ENCODE measurements around the gene CCDC159.
A peak's percentile ranks its signal among the peaks of the same experiment; 100 is the strongest.
"Not testable (repeated sequence)": the region's sequence is repeated elsewhere in the genome, so short reads cannot be mapped to it uniquely, and the experiment has no call there.

The CCDC159 gene

GRCh38 chr19:11338569-11339253 is 7.6 kb upstream of the CCDC159 start:
- peak in 1 of 2 experiments; percentile 15 for DNase-seq

DNA sequence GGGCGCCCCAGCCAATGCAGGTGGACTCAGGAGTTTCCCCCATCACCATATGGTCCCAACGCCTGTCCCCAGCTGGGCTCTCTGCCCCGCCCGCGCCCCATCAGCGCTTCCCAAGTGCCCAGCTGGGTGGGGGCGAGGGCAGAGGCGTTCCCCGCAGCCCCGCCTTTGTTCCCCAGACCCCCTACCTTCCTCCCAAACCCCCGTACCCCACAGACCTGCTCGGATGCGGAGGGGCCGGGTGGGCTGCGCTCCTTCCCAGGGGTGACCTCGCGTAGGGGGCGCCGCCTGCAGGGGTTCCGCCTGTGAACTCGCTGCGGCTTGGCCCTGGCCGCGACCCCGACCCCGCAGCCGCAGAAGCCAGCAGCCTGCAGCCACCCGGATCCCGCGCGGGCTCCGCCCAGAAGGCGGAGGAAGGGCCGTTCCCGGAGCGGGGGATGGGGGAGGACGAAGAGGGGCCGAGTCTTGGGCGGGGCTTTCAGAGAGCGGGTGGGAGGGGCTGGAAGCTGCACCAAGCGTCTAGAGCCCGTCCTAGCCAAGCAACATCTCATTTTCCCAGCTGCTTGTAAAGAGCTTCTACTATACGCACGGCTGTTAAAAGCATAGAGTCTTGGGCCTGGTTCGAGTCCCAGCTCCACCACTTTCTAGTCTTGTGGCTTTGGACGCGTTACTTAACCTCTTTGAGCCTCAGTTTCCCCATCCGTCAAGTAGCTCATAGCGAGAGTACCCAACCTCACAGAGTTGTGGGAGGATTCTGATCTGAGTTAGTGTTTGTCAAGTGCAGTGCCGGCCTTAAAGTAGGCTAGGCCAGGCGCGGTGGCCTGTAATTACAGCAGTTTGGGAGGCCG is 6.8 kb upstream of the CCDC159 start, which contains the start of gene RAB3D:
Gene RAB3D (minus strand): TSS at position 404 of the 845 bp plus-strand sequence. CDS start 2,258 bp downstream, outside the sequence.
- peak; percentile 46 to 92 for DNase-seq

GRCh38 chr19:11340099-11340467 is 6.2 kb upstream of the CCDC159 start:
- DNase-seq, result not testable (repeated sequence)

DNA sequence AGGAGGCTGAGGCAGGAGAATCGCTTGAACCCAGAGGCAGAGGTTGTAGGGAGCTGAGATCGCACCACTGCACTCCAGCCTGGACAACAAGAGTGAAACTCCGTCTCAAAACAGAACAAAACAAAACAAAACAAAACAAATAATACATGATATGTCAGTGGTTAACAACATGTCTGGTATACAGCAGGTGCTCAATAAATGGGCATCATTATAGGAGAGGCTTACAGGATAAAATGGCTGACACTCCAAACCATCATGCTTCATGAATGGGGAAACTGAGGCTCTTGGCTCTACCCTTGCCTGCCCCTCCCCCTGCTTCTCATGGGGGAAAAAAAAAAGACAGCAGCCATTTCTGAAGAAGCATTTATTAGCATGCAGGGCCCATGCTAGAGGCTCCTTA is 3.9 kb upstream of the CCDC159 start:
- DNase-seq, result no peak

DNA sequence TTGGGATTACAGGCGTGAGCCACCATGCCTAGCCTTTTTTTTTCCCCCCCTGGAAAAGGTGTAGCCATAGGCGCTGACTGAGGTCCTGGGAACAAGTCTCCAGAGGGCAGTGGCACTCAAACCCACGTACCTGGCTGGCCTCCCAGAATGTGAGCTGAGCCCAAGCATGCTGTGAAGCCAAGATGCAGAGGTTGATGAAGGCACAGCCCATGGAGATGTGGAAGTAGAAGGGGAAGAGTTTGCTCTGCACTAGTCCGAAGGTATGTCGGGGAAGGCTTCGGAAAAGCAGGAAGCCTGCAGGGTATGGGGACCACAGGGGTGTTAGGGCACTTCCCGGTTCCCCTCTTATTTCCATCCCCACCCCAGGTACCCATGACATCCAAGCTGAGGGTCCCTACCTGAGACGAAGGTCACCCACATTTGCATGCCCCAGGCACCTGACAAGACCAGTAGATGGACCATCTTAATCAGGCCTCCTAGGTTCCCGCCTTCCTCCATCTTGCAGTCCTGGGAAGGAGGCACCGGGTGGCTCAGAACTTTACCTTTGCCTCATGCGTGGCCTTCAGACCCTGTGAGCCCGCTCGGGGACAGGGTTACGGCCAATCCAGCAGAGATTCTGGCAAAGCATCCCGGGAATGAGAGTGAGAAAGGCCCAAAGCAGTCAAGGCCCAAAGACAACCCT is 1.1 kb upstream of the CCDC159 start:
- no peak for DNase-seq

DNA sequence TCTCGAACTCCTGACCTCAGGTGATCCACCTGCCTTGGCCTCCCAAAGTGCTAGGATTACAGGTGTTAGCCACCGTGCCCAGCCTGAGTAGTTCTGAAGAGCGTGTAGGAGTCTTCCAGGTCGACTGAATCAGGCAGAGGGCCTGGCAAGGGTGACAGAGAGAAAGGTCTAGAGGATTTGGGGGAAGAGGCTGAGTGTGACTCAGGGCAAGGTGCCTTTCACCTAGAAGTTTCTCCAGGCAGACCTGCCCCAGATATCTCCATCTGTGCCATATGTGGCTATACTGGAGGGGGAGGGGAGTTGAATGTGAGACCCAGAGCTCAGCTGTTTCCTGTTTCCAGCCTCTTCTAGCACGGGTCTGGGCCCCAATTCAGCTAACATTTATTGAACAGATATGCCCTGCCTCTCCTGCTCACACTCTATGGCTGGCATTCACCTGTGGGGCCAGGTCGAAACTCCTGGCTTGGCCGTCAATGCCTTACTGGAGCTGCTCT is 1.3 kb downstream of the CCDC159 start:
- no peak for DNase-seq

GRCh38 chr19:11349171-11349570 is 2.9 kb downstream of the CCDC159 start:
- DNase-seq, result no peak

DNA sequence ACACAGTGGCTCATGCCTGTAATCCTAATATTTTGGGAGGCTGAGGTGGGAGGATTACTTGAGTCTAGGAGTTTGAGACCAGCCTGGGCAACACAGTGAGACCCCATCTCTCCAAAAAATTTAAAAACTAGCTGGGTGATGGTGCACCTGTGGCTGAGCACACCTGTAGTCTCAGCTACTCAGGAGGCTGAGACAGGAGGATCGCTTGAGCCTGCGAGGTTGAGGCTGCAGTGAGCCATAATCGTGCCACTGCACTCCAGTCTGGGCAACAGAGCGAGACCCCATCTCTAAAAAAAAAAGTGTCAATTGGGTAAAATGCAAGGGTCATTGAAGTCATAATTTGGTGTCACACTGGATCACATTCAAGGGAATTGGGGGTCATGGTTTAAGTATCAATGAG is 7.8 kb downstream of the CCDC159 start:
- not testable (repeated sequence) for DNase-seq

- peak; percentile 43 to 82 for DNase-seq
These were observed 9.1 kb downstream of the CCDC159 start, which contains the start of gene PLPPR2 for GRCh38 chr19:11355160-11356073. TSS of gene PLPPR2 (plus strand) at chr19:11355432. CDS start at chr19:11357674, 2,242 bp downstream.

GRCh38 chr19:11356074-11356397 is 9.7 kb downstream of the CCDC159 start:
- DNase-seq, result no peak

- DNase-seq, result no peak
These were observed 10.6 kb downstream of the CCDC159 start for GRCh38 chr19:11356676-11357550.

DNA sequence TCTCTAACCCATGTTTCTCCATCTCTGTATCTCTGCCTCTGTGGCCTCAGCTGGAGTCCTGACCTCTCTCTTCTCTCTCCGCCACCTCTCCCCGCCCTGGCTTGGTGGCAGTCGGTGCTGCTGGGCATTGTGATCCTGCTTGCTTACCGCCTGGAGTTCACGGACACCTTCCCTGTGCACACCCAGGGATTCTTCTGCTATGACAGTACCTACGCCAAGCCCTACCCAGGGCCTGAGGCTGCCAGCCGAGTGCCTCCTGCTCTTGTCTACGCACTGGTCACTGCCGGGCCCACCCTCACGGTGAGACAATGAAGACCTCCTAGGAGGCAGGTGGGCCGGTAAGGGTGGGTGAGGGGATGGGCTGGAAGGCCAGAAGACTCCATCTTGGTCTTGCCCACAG is 13.1 kb downstream of the CCDC159 start:
- no peak for DNase-seq

- peak in 1 of 2 experiments; percentile 44 for DNase-seq
These were observed 14.9 kb downstream of the CCDC159 start for GRCh38 chr19:11361037-11361770.

- no peak for DNase-seq
These were observed 15.7 kb downstream of the CCDC159 start for GRCh38 chr19:11361771-11362731.

DNA sequence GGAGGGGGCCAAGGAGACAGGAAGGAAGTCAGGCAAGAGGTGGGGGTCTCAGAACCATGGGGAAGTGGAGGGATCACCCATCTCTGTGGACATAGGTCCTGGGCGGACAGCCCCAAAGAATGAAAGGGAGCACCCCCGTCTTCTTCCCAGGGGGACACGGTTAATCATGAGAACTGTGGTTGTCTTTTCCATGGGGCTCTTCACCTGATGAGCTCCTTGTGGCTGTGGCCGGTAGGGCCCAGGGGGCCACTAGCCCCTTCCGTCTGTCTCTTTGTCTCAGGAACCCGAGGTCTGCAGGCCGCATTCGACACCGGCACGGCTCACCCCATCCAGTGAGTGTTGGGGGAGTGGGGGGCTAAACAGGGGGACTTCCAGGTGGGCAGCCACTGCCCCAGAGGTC is 17.6 kb downstream of the CCDC159 start:
- no peak for DNase-seq

DNA sequence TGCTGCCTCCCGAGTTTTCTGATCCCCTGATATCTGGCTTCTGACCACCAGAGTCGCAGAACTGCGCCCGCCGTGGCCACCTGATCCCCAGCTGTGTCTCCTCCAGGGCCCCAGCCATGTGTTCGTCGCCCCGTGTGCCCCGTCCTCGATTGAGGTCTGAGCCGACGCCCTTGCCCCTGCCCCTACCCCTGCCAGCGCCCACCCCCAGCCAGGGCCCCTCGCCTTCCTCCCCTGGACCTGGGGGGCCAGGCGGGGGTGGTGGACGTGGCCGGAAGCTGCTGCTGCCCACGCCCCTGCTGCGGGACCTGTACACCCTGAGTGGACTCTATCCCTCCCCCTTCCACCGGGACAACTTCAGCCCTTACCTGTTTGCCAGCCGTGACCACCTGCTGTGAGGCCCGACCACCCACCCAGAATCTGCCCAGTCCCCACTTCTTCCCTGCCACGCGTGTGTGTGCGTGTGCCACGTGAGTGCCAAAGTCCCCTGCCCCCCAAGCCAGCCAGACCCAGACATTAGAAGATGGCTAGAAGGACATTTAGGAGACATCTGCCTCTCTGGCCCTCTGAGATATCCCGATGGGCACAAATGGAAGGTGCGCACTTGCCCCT is 18.1 kb downstream of the CCDC159 start:
- DNase-seq, result no peak

GRCh38 chr19:11364935-11365334 is 18.6 kb downstream of the CCDC159 start:
- no peak for DNase-seq

- DNase-seq, result no peak
These were observed 19.3 kb downstream of the CCDC159 start for GRCh38 chr19:11365557-11366117.
